ENCODE results near the gene PROC.
"Not testable (repeated sequence)": the region's sequence is repeated elsewhere in the genome, so short reads cannot be mapped to it uniquely, and the experiment has no call there.

The PROC gene

DNA sequence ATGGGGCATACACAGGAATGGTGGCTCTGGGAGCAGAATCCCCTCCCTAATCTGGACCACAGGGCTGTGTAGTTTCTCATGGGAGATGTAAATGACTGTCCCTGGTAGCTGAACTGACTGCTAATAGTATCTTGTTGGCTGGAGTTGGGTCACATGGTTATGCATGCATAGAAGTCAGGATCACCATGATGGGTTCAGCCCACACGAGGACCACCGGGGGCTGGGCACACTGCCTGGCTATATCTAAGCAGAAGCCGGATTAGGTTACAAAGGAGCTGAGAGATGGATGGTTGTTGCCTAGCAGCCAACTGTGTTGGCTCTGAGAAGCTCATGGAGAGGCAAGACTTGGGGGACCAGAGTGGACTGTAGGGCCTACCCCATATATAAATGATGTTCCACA lies 23.7 kb upstream of the PROC start:
- DNase-seq (ENCODE audit: low read depth) = no peak

DNA sequence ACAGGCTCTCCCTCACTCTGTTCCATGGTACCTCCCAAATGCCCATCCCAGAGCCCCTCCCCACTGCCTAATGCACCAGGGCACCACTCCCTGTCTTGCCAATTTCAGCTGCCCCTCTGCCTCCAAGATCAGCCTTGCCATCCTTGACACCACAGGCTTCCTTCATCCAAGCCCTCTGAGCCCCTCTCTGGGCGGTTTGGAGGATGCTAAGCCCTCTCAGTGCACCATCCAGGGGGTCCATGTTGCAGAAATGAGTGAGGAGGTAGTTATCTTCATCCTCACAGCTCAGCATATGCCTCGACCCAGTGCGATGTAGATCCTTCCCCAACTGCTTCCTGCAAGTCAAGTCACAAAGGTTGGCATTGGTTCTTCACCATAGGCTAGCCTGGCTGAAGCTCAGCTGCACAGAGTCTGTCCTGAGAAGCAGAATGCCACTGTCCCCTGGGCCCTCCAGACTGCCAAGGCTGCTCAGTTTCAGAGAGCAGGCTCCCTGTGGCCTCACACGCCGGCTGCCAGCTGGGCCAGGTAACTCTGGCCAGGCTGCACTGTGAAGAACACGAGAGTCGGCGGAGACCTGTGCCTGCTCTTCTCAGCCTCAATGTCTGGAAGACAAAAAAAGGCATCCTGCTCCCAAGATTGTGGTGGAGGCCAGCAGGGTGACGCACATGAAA lies 20.5 kb upstream of the PROC start:
- DNase-seq (ENCODE audit: low read depth) = no peak

DNA sequence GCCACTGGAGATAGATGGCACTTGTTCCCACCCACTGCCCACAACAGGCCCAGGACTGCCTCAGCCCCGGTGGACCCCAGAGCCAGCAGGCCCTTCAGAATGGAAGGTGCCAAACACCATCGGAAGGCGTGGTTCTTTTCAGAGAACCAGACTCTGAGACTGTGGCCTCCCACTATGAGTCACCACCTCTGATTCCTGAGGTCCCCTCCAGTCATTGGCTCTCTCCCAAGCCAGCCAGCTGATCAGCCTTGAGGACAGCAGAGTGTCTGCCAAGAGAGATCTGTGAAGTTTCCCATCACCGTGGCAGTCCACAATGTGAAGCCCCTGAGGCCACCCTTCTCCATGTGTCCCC lies 20.0 kb upstream of the PROC start:
- no peak for DNase-seq (ENCODE audit: low read depth)

DNA sequence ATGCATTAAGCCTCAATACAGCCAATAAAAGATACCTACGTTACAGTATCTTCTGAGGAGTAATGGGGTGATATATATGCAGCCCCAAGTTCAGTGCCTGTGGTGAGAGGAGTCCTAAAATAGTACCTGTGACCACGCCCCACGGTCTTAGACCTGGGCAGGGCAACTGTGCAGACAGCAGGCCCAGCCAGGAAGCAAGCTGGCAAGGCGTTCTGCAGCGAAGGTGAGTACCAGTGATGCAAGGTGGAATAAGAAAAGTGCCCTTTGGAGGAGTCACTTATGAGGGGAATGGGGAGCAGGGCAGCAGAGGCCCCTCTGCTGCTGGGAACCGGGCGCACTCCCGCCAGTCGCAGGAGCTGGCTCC lies 17.7 kb upstream of the PROC start:
- DNase-seq (ENCODE audit: low read depth) = no peak

DNA sequence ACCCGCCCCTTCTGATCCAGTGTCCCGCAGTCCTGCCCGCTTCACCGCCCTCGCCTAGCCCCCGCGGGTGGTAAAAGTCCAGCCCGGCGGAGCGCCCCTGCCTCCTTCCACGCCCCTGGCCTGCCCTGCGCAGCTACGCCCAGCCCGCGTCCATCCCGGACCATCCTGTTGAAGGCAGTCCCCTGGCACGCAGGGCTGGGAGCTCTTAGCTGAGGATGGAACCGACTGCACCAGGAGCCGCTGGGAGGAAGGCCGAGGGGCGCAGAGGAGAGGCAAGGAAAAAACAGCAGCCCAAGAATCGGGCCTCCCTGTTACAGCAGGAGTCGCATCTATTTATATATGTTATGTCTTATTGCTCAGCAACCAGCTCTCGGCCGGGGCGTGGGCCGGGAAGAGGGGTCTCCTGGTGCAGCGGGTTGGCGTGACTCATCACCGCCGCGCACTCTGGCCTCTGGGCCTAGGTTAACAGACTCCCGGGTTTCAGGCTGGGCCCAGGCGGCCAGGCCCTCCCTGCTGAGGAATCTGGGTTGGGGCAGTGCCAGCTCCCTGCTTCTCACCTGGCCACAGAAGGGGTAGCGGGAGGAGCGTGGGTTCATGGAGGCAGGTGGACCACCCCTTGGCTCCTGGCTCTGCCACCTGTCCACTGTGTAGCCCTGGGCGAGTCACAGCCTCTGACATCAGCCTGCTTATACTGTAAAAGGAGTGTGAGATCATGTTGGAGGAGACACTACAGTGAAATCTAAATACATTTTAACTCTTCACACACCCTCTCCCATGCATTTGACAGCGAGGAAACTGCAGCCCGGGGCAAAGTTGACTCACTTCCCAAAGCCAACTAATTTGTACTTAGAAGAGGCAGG lies 17.1 kb upstream of the PROC start:
- no peak for DNase-seq (ENCODE audit: low read depth)

DNA sequence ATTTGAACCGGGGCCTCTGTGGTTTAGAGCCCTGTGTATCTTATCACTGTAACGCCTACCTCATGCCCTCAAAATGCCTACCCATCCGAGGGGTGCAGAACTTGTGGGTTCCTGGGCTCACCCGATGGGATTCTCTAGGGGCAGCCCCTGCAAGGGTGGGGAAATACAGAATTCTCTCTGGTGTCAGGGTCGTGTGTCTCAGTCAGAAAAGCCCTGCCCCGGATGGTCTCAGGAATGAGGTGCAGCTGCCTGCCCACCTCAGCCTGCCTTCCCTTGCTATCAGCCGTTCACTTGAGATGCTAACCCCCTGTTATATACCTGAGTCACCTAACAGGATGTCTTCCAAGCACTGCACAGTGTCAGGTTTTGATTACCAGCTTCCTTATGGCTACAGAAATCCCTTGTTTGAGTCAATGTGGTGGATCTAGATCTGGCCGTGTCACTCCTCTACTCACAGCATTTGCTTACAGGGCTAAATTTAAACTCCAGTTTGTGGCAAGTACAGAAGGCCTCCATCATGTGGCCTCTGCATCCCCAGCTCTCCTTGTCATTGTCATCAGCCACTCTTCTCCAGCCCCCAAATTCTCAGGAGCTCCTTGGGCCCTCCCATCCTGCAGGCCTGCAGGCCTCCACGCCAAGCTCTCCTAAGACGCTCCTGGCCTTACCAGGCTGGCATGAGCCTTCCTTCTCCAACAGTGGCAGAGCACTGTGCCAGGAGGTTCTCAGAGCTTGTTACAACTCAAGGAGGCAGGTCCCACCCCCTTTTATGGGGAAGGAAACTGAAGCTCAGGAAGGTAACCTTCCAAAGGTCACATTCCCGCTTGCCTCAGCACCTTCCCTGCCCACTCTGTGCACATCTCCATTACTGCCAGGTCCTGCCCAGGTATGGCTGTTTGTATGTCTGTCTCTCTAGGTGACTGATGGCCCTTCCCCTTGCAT lies 16.2 kb upstream of the PROC start:
- no peak for DNase-seq (ENCODE audit: low read depth)

DNA sequence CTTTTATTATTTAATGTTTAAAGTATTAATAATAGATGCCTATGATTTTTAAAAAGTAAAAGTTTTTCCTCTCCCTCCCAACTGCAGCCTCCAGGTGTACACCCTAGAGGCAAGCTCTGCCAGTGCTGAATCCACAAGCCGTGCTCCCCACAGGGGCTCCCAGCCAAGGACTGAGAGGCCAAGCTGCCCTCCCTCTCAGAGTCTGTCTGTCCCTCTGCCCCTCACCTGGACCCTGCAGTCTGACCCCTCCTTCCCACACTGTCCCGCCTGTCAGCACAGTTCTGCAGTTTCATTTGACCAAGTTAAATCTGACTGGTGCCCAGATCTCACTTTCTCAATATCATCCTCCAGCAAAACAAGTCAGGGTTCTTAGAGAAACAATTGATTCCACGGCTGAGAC lies 14.8 kb upstream of the PROC start:
- DNase-seq (ENCODE audit: low read depth) = no peak

DNA sequence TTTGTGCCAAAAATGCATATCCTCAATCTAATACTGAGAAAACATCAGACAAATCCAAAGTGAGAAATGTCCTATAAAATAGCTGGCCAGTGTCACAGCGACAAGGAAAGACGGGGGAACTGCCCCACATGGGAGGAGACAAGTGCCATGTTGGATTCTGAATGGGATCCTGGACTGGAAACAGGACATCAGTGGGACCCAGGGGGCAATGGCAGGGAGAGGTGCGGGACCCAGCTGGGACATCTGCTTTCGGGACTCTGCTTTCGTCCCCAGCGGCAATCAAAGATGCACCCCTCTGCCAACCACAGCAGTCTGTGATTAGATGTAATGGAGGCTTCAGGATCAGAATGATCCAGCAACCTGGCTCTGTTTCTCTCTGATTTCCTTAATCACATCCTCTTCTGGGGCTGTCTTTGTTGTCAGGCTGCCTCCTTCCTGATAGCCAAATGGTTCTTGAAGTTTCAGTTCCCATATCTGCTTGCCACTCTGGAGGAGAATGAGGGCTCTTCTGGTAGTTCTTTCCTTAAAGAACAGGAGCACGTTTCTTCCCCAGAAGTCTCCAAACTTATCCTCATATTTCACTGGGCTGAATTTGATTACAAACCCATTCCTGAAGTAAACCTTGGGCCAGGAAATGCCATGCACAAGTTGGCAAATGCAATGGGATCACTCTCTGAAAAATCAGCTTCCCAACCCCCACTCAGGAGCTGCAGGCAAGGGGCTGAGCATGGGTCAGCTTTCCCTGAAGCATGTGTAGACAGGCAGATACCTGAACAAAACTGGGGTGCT lies 13.6 kb upstream of the PROC start:
- DNase-seq (ENCODE audit: low read depth) = no peak

DNA sequence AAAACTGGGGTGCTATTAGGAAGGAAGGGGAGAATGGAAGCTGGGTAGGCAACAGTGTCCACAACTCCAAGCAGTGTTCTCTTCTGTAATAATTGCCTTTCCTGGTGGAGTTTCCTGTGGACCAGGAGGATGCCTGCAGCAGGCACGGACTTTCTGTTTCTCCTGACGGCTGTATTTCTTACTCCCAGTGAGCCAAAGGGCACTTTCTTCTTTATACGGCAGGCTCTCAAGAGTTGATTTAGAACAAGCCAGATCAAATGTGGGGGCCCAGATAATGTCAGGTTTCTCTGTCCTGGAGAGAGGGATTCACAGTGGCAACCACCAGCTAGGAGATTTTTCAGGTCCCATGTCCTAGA lies 13.0 kb upstream of the PROC start:
- DNase-seq (ENCODE audit: low read depth) = no peak

DNA sequence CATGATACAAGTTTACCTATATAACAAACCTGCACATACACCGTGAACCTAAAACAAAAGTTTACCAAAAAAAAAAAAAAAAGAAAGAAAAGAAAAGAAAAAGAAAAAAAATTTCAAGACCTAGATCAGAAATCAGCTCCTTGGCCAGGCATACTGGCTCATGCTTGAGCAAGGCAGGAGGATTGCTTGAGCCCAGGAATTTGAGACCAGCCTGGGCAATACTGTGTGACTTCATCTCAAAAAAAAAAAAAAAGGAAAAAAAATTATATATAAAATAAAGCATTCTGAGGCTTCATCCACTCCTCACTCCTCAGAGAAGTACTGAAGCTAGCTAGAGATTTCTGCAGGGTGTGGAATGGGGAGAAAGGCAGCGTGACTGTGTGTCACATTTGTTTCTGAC lies 11.8 kb upstream of the PROC start:
- no peak for DNase-seq (ENCODE audit: low read depth)

DNA sequence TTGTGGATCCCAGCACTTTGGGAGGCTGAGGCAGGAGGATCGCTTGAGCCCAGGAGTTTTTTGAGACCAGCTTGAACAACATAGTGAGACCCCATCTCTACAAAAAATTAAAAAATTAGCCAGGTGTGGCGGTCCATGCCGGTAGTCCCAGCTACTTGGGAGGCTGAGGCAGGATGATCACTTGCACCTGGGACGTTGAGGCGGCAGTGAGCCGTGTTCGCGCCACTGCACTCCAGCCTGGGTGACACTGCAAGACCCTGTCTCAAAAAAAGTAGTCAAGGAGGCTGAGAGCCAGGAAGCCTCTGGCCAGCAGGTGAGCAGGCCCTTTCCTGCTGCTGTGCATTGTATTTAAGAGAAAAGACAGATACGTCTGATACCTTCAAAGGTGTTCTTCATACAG lies 11.1 kb upstream of the PROC start:
- no peak for DNase-seq (ENCODE audit: low read depth)

DNA sequence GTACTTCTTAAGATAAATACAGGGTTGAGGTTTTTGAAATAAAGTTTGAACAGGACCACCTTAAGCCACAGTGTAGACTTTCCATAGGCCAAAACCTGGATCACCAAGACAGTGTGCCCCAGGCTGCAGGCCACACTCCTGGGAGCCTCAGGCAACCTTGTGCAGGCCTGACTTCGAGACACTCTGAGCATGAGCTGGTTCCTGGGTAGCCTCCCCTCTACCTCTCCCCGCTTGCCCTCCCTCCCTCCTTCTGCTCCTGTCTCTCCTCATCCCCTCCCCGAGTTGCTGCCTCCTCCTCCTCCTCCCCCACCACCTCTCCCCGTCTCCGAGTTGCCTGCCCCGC lies 10.6 kb upstream of the PROC start:
- no peak for DNase-seq (ENCODE audit: low read depth)

DNA sequence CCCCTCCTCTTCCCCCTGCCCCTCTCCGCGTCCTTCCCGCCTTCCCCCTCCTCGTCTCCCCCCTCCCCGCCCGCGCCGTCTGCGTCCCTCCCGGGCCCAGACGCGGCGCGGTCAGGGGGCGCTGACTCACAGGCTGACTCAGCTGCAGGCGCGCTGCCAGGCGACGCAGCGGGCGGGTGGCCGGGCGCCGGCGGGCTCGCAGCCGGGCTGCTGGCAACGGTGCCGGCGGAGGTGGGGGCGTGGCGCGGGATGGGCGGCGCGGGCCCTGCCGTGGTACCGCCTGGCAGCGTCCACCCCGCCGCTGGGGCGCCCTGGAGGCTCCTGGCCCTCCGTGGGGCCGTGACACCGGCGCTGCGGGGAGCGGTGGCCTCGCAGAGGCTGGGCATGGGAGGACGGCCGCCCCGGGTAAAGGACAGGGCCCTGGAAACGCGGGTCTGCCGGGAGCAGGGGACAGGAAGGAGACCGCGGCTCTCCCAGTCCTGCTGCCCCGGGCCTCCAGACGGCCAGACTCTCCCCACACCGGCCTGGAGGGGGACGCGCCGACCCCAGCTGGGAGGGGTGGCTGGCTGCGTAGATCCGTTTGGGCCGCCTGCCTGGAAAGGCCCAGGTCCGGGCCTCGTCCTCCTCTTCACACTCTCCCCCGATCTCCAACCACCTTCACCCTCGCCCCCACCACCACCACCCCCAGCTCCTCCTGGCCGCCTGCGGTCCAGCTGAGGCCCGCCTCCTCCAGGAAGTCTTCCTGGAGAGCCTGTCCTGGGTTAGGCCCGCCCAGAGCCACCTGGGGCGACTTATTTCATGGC lies 10.0 kb upstream of the PROC start:
- DNase-seq (ENCODE audit: low read depth) = peak; percentile 91

DNA sequence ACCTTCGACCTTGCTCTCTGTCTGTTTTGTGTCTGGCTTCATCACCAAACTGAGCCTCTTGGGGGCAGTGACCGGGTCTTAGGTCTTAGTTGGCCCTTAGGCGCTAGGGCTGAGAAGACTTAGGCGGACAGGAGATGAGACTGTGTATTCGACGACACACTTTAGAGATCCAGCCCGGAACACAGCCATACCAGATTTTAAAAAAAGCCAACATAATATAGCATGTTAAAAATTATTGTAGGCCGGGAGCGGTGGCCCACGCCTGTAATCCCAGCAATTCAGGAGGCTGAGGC lies 9.5 kb upstream of the PROC start:
- no peak for DNase-seq (ENCODE audit: low read depth)

DNA sequence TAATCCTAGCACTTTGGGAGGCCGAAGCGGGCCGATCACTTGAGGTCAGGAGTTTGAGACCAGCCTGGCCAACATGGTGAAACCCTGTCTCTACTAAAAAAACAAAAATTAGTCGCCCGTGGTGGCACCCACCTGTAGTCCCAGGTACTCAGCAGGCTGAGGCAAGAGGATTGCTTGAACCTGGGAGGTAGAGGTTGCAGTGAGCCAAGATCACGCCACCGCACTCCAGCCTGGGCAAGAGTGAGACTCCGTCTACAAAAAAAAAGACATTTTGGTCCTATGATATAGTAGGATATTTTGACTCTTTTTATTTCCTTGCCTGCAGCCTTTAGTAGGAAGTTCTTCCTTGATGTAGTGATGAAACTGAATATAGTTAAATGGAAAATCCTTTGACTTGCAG lies 8.5 kb upstream of the PROC start:
- DNase-seq (ENCODE audit: low read depth) = not testable (repeated sequence)

DNA sequence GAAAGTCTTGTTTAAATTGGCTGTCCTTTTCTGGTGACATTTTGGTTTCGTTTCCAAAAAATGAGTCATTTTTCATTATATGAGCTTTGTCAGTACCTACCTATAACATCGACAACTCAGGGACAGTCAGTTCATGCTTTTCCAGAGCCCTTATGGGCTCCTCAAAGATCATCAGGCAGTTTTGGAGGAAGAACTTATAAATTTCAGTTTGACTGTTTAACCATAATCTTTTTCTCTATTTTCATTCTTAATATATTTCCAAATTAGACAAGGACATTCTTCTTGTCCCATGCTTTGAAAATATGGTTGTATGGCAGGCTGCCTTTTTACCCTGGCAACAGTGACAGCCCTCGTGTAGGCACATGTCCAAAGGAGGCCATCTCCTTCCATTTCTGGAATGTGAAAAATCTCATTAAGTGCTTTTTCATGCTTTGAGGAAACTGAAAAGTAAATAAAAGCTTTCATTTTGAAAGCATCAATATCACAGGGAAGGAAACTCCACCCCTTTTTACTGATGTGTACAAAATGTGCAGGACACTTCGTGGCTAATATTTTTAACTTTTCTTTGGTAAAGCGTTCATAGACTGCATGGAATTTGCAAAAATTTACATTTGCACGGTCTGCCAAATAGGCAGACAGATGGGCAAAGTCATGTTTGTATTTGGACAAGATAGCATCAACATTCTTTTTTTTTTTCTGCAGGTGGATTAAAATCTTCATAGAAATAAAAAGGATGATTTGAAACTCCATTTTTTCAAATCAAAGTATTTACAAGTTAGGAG lies 7.2 kb upstream of the PROC start:
- DNase-seq (ENCODE audit: low read depth) = no peak

DNA sequence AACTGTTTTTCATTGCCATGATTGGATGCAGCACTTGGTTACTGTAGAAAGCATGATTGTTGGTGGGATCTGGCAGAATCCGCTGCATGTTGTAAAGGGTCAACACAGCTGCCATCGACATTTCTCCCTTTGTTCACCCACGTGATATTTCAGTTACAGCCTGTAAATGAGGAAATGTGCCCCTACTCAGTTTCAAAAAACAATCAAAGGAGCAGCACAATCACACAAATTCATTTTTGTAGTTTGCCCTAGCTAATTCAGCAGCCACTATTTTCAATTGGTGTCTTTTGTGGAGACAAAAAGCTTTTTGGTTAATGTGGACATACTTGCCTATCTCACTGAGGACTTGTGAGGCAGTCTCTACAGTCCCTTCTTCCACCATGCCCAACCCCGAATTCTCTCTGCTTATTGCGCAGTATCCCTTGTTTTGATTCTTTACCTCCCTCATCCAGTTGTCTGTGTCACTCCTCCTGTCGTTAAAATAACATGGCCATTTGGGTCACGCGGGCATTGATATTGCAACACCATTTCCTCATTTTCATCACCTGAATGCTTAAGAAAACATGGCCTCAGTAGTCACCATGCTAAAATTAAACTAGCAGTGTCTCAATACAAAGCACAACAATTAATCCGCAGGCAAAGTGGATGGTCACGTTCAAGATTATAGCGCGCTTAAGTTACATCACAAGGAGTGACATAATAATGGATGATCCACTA lies 6.4 kb upstream of the PROC start:
- DNase-seq (ENCODE audit: low read depth) = no peak

DNA sequence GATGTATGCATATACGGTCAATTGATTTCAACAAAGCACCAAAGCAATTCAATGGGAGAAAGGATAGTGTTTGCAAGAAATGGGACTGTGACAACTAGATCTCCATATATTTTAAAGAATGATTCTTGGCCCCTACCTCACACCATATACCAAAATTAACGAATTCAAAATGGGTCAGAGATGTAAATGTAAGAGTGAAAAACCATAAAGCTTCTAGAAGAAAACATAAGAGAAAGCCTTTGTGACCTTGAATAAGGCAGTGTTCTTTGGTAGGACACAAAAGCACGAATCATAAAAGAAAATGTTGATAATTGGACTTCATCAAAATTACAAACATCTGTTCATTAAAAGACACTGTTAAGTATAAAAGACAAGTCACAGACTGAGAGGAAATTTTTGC lies 5.0 kb upstream of the PROC start:
- no peak for DNase-seq (ENCODE audit: low read depth)

DNA sequence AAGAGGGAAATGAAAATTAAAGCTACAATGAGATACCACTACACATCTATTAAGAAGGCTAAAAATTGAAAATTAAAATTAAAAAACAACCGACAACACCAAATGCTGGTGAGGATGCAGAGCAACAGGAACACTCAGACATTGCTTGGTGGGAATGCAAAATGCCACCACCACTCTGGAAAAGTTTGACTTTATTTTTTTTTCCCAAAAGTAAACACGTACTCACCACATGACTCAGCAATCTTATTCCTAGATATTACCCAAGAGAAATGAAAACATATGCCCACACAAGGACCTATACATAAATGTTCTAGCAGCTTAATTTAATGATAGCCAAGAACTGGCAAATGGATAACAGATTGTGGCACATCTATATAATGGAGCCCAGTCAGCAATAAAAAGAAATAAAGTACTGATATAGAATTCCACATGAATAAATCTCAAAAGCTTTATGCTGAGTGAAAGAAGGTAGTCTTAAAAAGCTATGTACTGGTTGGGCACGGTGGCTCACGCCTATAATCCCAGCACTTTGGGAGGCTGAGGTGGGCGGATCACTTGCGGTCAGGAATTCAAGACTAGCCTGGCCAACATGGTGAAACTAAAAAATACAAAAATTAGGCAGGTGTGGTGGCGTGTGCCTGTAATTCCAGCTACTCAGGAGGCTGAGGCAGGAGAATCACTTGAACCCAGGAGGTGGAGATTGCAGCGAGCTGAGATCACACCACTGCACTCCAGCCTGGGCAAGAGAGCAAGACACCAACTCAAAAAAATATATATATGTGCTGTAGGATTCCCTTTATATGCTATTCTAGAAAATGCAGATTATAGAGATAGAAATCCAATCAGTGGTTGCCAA lies 4.2 kb upstream of the PROC start:
- DNase-seq (ENCODE audit: low read depth) = no peak

Measured in stimulated activated CD4-positive, alpha-beta T cell treated with anti-CD3 and anti-CD28 coated beads, Interleukin-2, amount 100 ng/mL, for 4 hours (primary cell).